ENCODE measurements around the gene SLCO4A1. TPM values are rescaled to one million over a fixed set of nuclear protein-coding genes. Genes with fewer than 3 reads are reported as not detected.

The SLCO4A1 gene
- total RNA-seq, 1 donor from 2014 or later: 26.5 TPM

- Mint-ChIP-seq H3K27ac (ENCODE audit: unreplicated experiment) (no peak overlapping the region), H3K9me3 (ENCODE audit: unreplicated experiment) (peaks cover 10% of the 10 kb centered on the region), H3K27me3 (ENCODE audit: unreplicated experiment) (peaks cover 11% of the 10 kb centered on the region), H3K36me3 (ENCODE audit: unreplicated experiment) (no peaks in the 10 kb centered on the region), H3K4me1 (ENCODE audit: low read depth, unreplicated experiment) (peaks cover 24% of the 10 kb centered on the region), H3K4me3 (ENCODE audit: unreplicated experiment) (no peak overlapping the region)
- DNase-seq: no peak
- no peak for TF ChIP-seq CTCF (IDR thresholded peaks at IDR 0.05; ENCODE audit: partially characterized antibody, unreplicated experiment)
These were observed 29.5 kb downstream of the SLCO4A1 start for GRCh38 chr20:62671765-62672164.

- TF ChIP-seq CTCF (IDR thresholded peaks at IDR 0.05; ENCODE audit: partially characterized antibody, unreplicated experiment): no peak
- Mint-ChIP-seq H3K4me1 (ENCODE audit: low read depth, unreplicated experiment) (peaks cover 28% of the 10 kb centered on the region), H3K4me3 (ENCODE audit: unreplicated experiment) (no peak overlapping the region), H3K36me3 (ENCODE audit: unreplicated experiment) (no peaks in the 10 kb centered on the region), H3K27ac (ENCODE audit: unreplicated experiment) (peak overlapping the region; percentile 79), H3K9me3 (ENCODE audit: unreplicated experiment) (peaks cover 8% of the 10 kb centered on the region), H3K27me3 (ENCODE audit: unreplicated experiment) (peaks cover 11% of the 10 kb centered on the region)
- no peak for DNase-seq
These were observed 32.1 kb downstream of the SLCO4A1 start for GRCh38 chr20:62674370-62674769.

- H3K4me3 Mint-ChIP-seq (ENCODE audit: unreplicated experiment): no peak overlapping the region
- peak overlapping the region; percentile 85 for H3K27ac Mint-ChIP-seq (ENCODE audit: unreplicated experiment)
- no peak for TF ChIP-seq CTCF (IDR thresholded peaks at IDR 0.05; ENCODE audit: partially characterized antibody, unreplicated experiment)
- H3K27me3 Mint-ChIP-seq (ENCODE audit: unreplicated experiment): peaks cover 8% of the 10 kb centered on the region
- H3K9me3 Mint-ChIP-seq (ENCODE audit: unreplicated experiment): peaks cover 8% of the 10 kb centered on the region
- DNase-seq: peak; percentile 70
- H3K36me3 Mint-ChIP-seq (ENCODE audit: unreplicated experiment): peaks cover 8% of the 10 kb centered on the region
- H3K4me1 Mint-ChIP-seq (ENCODE audit: low read depth, unreplicated experiment): peaks cover 28% of the 10 kb centered on the region
These were observed 33.0 kb downstream of the SLCO4A1 start for GRCh38 chr20:62675156-62675876.

- peaks cover 28% of the 10 kb centered on the region for H3K4me1 Mint-ChIP-seq (ENCODE audit: low read depth, unreplicated experiment)
These were observed 33.6 kb downstream of the SLCO4A1 start for GRCh38 chr20:62675877-62676260.

More at GRCh38 chr20:62675877-62676260, 33.6 kb downstream of the SLCO4A1 start:
- no peak for TF ChIP-seq CTCF (IDR thresholded peaks at IDR 0.05; ENCODE audit: partially characterized antibody, unreplicated experiment)
- H3K4me3 Mint-ChIP-seq (ENCODE audit: unreplicated experiment): no peak overlapping the region
- peak overlapping the region; percentile 85 for H3K27ac Mint-ChIP-seq (ENCODE audit: unreplicated experiment)
- no peak for DNase-seq
- peaks cover 9% of the 10 kb centered on the region for H3K9me3 Mint-ChIP-seq (ENCODE audit: unreplicated experiment)
- H3K36me3 Mint-ChIP-seq (ENCODE audit: unreplicated experiment): peaks cover 13% of the 10 kb centered on the region
- H3K27me3 Mint-ChIP-seq (ENCODE audit: unreplicated experiment): peaks cover 8% of the 10 kb centered on the region

All from glutamatergic neuron (in vitro differentiated cells).